GM23338 (cell line): ENCODE measurements around the gene FRMD3. TPM values are rescaled to one million over a fixed set of nuclear protein-coding genes. Genes with fewer than 3 reads are reported as not detected.

Experiments
- ATAC-seq: fragments of 200-7000 bp; cut with Tn5 transposase; 3 replicates; pipeline ENCODE4 v1.9.1; 2020
- DNase-seq: peaks from one replicate; pipeline ENCODE4 v3.0.0-alpha.2; 2015; ENCODE audit warnings: low spot score
- H2AFZ ChIP-seq: fragments of 200-600 bp; sonication (generic); 2 replicates; pipeline ENCODE4 v1.8.0; 2016; ENCODE audit warnings: antibody characterized with exemption, mild to moderate bottlenecking, moderate library complexity
- H3F3A ChIP-seq: fragments of 200-600 bp; sonication (generic); replicated peaks from 2 replicates; pipeline ENCODE4 v1.8.0; 2017; ENCODE audit warnings: antibody characterized with exemption, mixed run types, low read depth
- H3K27ac ChIP-seq: fragments of 200-600 bp; sonication (generic); 2 replicates; pipeline ENCODE4 v1.6.1; 2016; ENCODE audit warnings: low read depth
- H3K27me3 ChIP-seq: fragments of 200-600 bp; sonication (generic); 2 replicates; pipeline ENCODE4 v1.8.0; 2016; ENCODE audit warnings: mild to moderate bottlenecking, mixed run types, moderate library complexity; ENCODE audit not compliant: insufficient read depth
- H3K36me3 ChIP-seq: fragments of 200-600 bp; sonication (generic); 2 replicates; pipeline ENCODE4 v1.8.0; 2016; ENCODE audit warnings: mild to moderate bottlenecking; ENCODE audit not compliant: insufficient read depth
- H3K4me1 ChIP-seq: fragments of 200-600 bp; sonication (generic); 2 replicates; pipeline ENCODE4 v1.8.0; 2016; ENCODE audit warnings: mild to moderate bottlenecking, moderate library complexity; ENCODE audit not compliant: insufficient read depth
- H3K4me2 ChIP-seq: fragments of 200-600 bp; sonication (generic); 2 replicates; pipeline ENCODE4 v1.7.1; 2017; ENCODE audit warnings: mixed run types
- H3K4me3 ChIP-seq: fragments of 200-600 bp; sonication (generic); 2 replicates; pipeline ENCODE4 v1.6.1; 2016; ENCODE audit warnings: mixed run types
- H3K79me2 ChIP-seq: fragments of 200-600 bp; sonication (generic); replicated peaks from 2 replicates; pipeline ENCODE4 v1.8.0; 2017; ENCODE audit warnings: mild to moderate bottlenecking; ENCODE audit not compliant: insufficient read depth
- H3K9me2 ChIP-seq: fragments of 200-600 bp; sonication (generic); 2 replicates; pipeline ENCODE4 v1.8.0; 2017; ENCODE audit not compliant: insufficient read depth
- H4K20me1 ChIP-seq: fragments of 200-600 bp; sonication (generic); replicated peaks from 2 replicates; pipeline ENCODE4 v1.8.0; 2017; ENCODE audit warnings: mild to moderate bottlenecking; ENCODE audit not compliant: insufficient read depth
- H3K27ac Mint-ChIP-seq: 2 replicates; pipeline ENCODE4 v1.8.0; 2020; ENCODE audit warnings: inconsistent platforms, mild to moderate bottlenecking, moderate library complexity, mixed read lengths
- H3K27me3 Mint-ChIP-seq: 3 replicates; pipeline ENCODE4 v1.8.0; 2022; ENCODE audit warnings: low read depth, mild to moderate bottlenecking, moderate library complexity, mixed read lengths, inconsistent platforms; ENCODE audit not compliant: insufficient read depth, poor library complexity
- H3K36me3 Mint-ChIP-seq: 3 replicates; pipeline ENCODE4 v1.8.0; 2021; ENCODE audit warnings: low read depth, mild to moderate bottlenecking, inconsistent platforms, moderate library complexity, mixed read lengths
- H3K4me1 Mint-ChIP-seq: 3 replicates; pipeline ENCODE4 v1.8.0; 2020; ENCODE audit warnings: mild to moderate bottlenecking, inconsistent platforms, mixed read lengths
- H3K4me3 Mint-ChIP-seq: 3 replicates; pipeline ENCODE4 v1.8.0; 2021; ENCODE audit warnings: moderate library complexity, mild to moderate bottlenecking, inconsistent platforms, mixed read lengths
- H3K9me3 Mint-ChIP-seq: 3 replicates; pipeline ENCODE4 v1.8.0; 2020; ENCODE audit warnings: moderate library complexity, mild to moderate bottlenecking, inconsistent platforms, mixed read lengths
- CREB1 ChIP-seq: fragments of 250-450 bp; sonication (Bioruptor Pico); IDR thresholded peaks from 2 replicates; pipeline ENCODE4 v1.5.0; 2020; ENCODE audit warnings: low read depth, mild to moderate bottlenecking, moderate library complexity
- EZH2 ChIP-seq: fragments of 200-600 bp; sonication (generic); IDR thresholded peaks from one replicate; pipeline ENCODE4 v1.8.0; 2017; ENCODE audit warnings: antibody characterized with exemption, mild to moderate bottlenecking, low read depth; ENCODE audit not compliant: unreplicated experiment
- JUNB ChIP-seq: IDR thresholded peaks from one replicate; pipeline ENCODE4 v1.6.1; 2016; ENCODE audit warnings: antibody characterized with exemption; ENCODE audit not compliant: unreplicated experiment
- POLR2AphosphoS5 ChIP-seq: IDR thresholded peaks from 2 replicates; pipeline ENCODE4 v1.6.1; 2016; ENCODE audit warnings: antibody characterized with exemption, low read depth
- STAT1 ChIP-seq: IDR thresholded peaks from one replicate; pipeline ENCODE4 v1.6.1; 2016; ENCODE audit warnings: antibody characterized with exemption; ENCODE audit not compliant: unreplicated experiment
- ZNF462 ChIP-seq: fragments of 250-450 bp; sonication (Bioruptor Pico); IDR thresholded peaks from 2 replicates; pipeline ENCODE4 v1.5.0; 2020; ENCODE audit warnings: mild to moderate bottlenecking, moderate library complexity
- polyA plus RNA-seq: library from polyadenylated mRNA; unstranded; fragments of >200 nt; fragmentation: Nextera tagmentation; extraction: Ambion mirVana; gene quantifications from 2 replicates; pipeline ENCODE4 v1.2.1, GENCODE V29; 2016
- total RNA-seq: library from RNA; depleted of rRNA; stranded (reverse); fragments of >200 nt; shearing (Covaris generic); gene quantifications from 2 replicates; pipeline ENCODE4 v1.2.3, GENCODE V29; 2014

FRMD3 gene
- total and polyA plus RNA-seq, 2 experiments from 2014 or later: 0.47 to 1.2 TPM

GRCh38 chr9:83346655-83347420 is 191.4 kb downstream of the FRMD3 start (continued):
- TF ChIP-seq ZNF462 (CRISPR knock-in tag) (no peak), JUNB (no peak), STAT1 (no peak)

- Mint-ChIP-seq H3K36me3 (no peaks in the 10 kb centered on the region), H3K27me3 (no peaks in the 10 kb centered on the region), H3K4me1 (peaks cover 7% of the 10 kb centered on the region; the same call in 2 of the 3 replicates), H3K27ac (no peak overlapping the region), H3K4me3 (no peak overlapping the region), H3K9me3 (no peaks in the 10 kb centered on the region)
- H3K27me3 ChIP-seq: no peaks in the 10 kb centered on the region
- H3K4me2 ChIP-seq: no peak overlapping the region
- no peaks in the 10 kb centered on the region for H3K4me1 ChIP-seq
- no peak overlapping the region for H3K27ac ChIP-seq
- H3K79me2 ChIP-seq: no peaks in the 10 kb centered on the region
- no peaks in the 10 kb centered on the region for H3F3A ChIP-seq
- ATAC-seq (no peak), DNase-seq (no peak)
- TF ChIP-seq CREB1 (CRISPR knock-in tag) (no peak), POLR2AphosphoS5 (no peak), JUNB (no peak), ZNF462 (CRISPR knock-in tag) (no peak), STAT1 (no peak), EZH2 (no peak)
- H3K36me3 ChIP-seq: no peaks in the 10 kb centered on the region
- 0 out of 2 replicates have a peak overlapping the region, but pooled peaks have one; percentile 47 for H2AFZ ChIP-seq
- H4K20me1 ChIP-seq: no peaks in the 10 kb centered on the region
- H3K9me2 ChIP-seq: 0 out of 2 replicates have a peak, but pooled peaks cover 4% of the 10 kb centered on the region
- no peak overlapping the region for H3K4me3 ChIP-seq
Observed at GRCh38 chr9:83343366-83343999, 194.7 kb downstream of the FRMD3 start.
